Hepatocyte (in vitro differentiated cells): ENCODE results near the gene TMA7. TPM values are rescaled to one million over a fixed set of nuclear protein-coding genes. Genes with fewer than 3 reads are reported as not detected.

Experiments
- DNase-seq: peaks from one replicate; pipeline ENCODE4 v3.0.0-alpha.2; 2016; ENCODE audit warnings: low spot score
- H2AFZ ChIP-seq: fragments of 200-600 bp; sonication (generic); 2 replicates; pipeline ENCODE4 v1.6.0; 2016; ENCODE audit warnings: antibody characterized with exemption, mild to moderate bottlenecking
- H3K27ac ChIP-seq: fragments of 200-600 bp; sonication (generic); 2 replicates; pipeline ENCODE4 v1.5.1; 2016; ENCODE audit warnings: mild to moderate bottlenecking
- H3K27me3 ChIP-seq: fragments of 200-600 bp; sonication (generic); 2 replicates; pipeline ENCODE4 v1.6.1; 2016
- H3K36me3 ChIP-seq: fragments of 200-600 bp; sonication (generic); replicated peaks from 2 replicates; pipeline ENCODE4 v1.5.1; 2016; ENCODE audit warnings: low read depth; ENCODE audit not compliant: insufficient read depth
- H3K4me1 ChIP-seq: fragments of 200-600 bp; sonication (generic); 2 replicates; pipeline ENCODE4 v1.5.1; 2016; ENCODE audit warnings: mild to moderate bottlenecking, moderate library complexity; ENCODE audit not compliant: insufficient read depth
- H3K4me2 ChIP-seq: fragments of 200-600 bp; sonication (generic); 2 replicates; pipeline ENCODE4 v1.6.0; 2016
- H3K4me3 ChIP-seq: fragments of 200-600 bp; sonication (generic); 2 replicates; pipeline ENCODE4 v1.5.1; 2016; ENCODE audit warnings: mild to moderate bottlenecking
- H3K79me2 ChIP-seq: fragments of 200-600 bp; sonication (generic); 2 replicates; pipeline ENCODE4 v1.6.0; 2017; ENCODE audit warnings: mild to moderate bottlenecking
- H3K9me2 ChIP-seq: fragments of 200-600 bp; sonication (generic); replicated peaks from 2 replicates; pipeline ENCODE4 v1.6.0; 2017; ENCODE audit warnings: mild to moderate bottlenecking; ENCODE audit not compliant: insufficient read depth
- H3K9me3 ChIP-seq: fragments of 200-600 bp; sonication (generic); 2 replicates; pipeline ENCODE4 v1.5.1; 2016; ENCODE audit warnings: low read depth, mild to moderate bottlenecking
- H4K20me1 ChIP-seq: fragments of 200-600 bp; sonication (generic); 2 replicates; pipeline ENCODE4 v1.6.0; 2016; ENCODE audit warnings: mild to moderate bottlenecking; ENCODE audit not compliant: insufficient read depth, poor library complexity, severe bottlenecking
- CTCF ChIP-seq: fragments of 200-600 bp; sonication (generic); IDR thresholded peaks from 2 replicates; pipeline ENCODE4 v1.5.1; 2016; ENCODE audit warnings: antibody characterized with exemption, mild to moderate bottlenecking; ENCODE audit not compliant: poor library complexity
- EZH2 ChIP-seq: fragments of 200-600 bp; sonication (generic); IDR thresholded peaks from 2 replicates; pipeline ENCODE4 v1.6.1; 2016; ENCODE audit warnings: antibody characterized with exemption, mild to moderate bottlenecking, borderline replicate concordance
- EZH2phosphoT487 ChIP-seq: fragments of 200-600 bp; sonication (generic); IDR thresholded peaks from one replicate; pipeline ENCODE4 v1.6.1; 2018; ENCODE audit warnings: antibody characterized with exemption, mild to moderate bottlenecking, low read depth, moderate library complexity; ENCODE audit not compliant: unreplicated experiment, severe bottlenecking
- WGBS: methylation state at CpG from one replicate; pipeline ENCODE4 v1.1.6; 2016; ENCODE audit warnings: low lambda C conversion rate; ENCODE audit errors: missing lambda C conversion rate; 5-methylcytosine and 5-hydroxymethylcytosine counted together
- polyA plus RNA-seq: library from polyadenylated mRNA; unstranded; fragments of >200 nt; fragmentation: Nextera tagmentation; extraction: Ambion mirVana; gene quantifications from 2 replicates; pipeline ENCODE4 v1.2.1, GENCODE V29; 2016
- total RNA-seq: library from RNA; depleted of rRNA; stranded (reverse); fragments of >200 nt; gene quantifications from 2 replicates; pipeline ENCODE4 v1.2.3, GENCODE V29; 2014

Gene TMA7
- total and polyA plus RNA-seq, 2 experiments from 2014 or later = 381 to 503 TPM

- Histone ChIP-seq H3K4me1 (peaks cover 33% of the 10 kb centered on the region), H4K20me1 (peaks cover 10% of the 10 kb centered on the region), H3K27me3 (no peaks in the 10 kb centered on the region), H3K9me2 (no peaks in the 10 kb centered on the region), H3K27ac (no peak overlapping the region), H3K79me2 (peaks cover 46% of the 10 kb centered on the region), H3K4me2 (no peak overlapping the region), H3K36me3 (no peaks in the 10 kb centered on the region), H2AFZ (no peak overlapping the region), H3K9me3 (no peaks in the 10 kb centered on the region), H3K4me3 (no peak overlapping the region)
- WGBS = 91% methylated on average over 4 of the region's 4 CpGs
- TF ChIP-seq CTCF (no peak), EZH2phosphoT487 (no peak), EZH2 (no peak)
- DNase-seq = no peak
Measured at GRCh38 chr3:48437812-48438211, 2.2 kb upstream of the TMA7 start.

DNA sequence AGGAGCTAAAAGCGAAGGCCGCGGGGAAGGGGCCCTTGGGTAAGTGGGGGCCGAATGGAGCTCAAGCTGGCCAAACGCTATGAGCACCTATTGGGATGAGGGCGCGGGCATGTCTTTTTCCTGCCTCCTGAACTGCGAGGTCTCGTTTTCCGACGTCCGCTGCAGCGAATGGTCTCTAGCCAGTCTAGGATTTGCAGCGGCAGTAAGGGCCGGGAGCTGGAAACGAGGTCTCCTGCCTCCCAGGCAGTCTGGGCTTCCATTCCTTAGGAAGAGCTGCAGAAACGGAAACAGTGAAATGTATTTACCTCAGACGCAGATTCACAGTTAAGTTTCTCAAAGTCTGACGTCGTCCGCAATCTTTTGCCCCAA lies 517 bp downstream of the TMA7 start:
- H3K36me3 ChIP-seq = no peaks in the 10 kb centered on the region
- peak overlapping the region; percentile 94 for H3K27ac ChIP-seq
- H3K4me3 ChIP-seq = peak overlapping the region; percentile 59
- under 1% methylated on average over 21 of the region's 21 CpGs for WGBS
- peaks cover 12% of the 10 kb centered on the region for H3K4me1 ChIP-seq
- H3K4me2 ChIP-seq = peak overlapping the region; percentile 85
- no peaks in the 10 kb centered on the region for H3K9me3 ChIP-seq
- H2AFZ ChIP-seq = peak overlapping the region; percentile 34
- no peaks in the 10 kb centered on the region for H3K9me2 ChIP-seq
- H3K27me3 ChIP-seq = no peaks in the 10 kb centered on the region
- peaks cover 44% of the 10 kb centered on the region for H3K79me2 ChIP-seq
- no peak for TF ChIP-seq EZH2phosphoT487
- no peak for TF ChIP-seq EZH2
- TF ChIP-seq CTCF = no peak
- peak; percentile 32 for DNase-seq
- H4K20me1 ChIP-seq = peaks cover 10% of the 10 kb centered on the region

DNA sequence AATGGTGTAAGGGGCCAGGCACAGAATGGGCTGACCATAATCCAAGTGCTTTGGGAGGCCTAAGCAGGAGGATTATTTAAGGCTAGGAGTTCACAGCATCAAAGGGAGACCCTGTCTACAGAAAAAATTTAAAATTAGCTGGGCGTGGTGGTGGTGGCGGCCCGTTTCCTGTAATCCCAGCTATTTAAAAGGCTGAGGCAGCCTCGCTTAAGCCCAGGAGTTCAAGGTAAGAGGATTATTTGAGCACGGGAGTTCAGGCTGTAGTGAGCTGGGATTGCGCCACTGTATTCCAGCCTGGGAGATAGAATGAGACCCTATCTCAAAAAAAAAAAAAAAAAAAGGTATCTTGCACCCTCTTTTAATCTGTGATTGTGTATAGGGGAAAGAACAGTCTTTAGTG lies 1.9 kb downstream of the TMA7 start:
- peaks cover 16% of the 10 kb centered on the region for H3K4me1 ChIP-seq
- H2AFZ ChIP-seq = no peak overlapping the region
- H3K9me3 ChIP-seq = no peaks in the 10 kb centered on the region
- 72% methylated on average over 6 of the region's 6 CpGs for WGBS
- H3K27ac ChIP-seq = peak overlapping the region; percentile 94
- no peaks in the 10 kb centered on the region for H3K27me3 ChIP-seq
- no peaks in the 10 kb centered on the region for H3K9me2 ChIP-seq
- TF ChIP-seq EZH2phosphoT487 (no peak), CTCF (no peak), EZH2 (no peak)
- peaks cover 44% of the 10 kb centered on the region for H3K79me2 ChIP-seq
- H3K36me3 ChIP-seq = no peaks in the 10 kb centered on the region
- peaks cover 10% of the 10 kb centered on the region for H4K20me1 ChIP-seq
- peak overlapping the region; percentile 85 for H3K4me2 ChIP-seq
- DNase-seq = no peak
- no peak overlapping the region for H3K4me3 ChIP-seq

DNA sequence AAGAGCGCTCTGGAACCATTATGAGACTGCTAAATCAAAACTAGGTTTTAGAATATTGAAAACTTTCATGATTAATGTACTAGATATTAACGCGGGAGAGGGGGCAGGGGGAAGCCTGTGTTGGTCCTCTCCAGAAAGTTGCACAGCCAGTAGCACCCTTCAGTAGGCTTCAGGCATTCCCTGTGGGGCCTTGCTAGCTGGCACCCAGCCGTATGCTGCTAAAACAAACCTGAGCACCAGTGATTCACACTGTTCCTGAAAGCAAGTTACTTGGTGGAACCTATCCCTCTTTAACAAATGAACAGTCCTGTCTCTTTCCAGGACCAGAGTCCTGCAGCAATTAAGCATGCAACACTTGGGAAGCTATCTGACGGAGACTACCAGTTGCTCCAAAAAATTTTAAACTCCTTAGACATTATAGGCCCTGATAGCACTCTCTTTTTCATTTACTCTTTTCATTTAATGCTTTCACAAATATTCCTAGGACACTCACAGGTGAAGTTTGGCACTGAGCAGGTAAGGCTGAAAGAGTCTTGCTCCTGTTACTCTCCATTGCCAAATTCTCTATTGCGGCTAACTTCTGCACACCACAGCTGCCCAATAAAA lies 5.3 kb downstream of the TMA7 start:
- Histone ChIP-seq H3K79me2 (peaks cover 48% of the 10 kb centered on the region), H3K4me3 (no peak overlapping the region)

More for the DNA sequence above, 5.3 kb downstream of the TMA7 start:
- Histone ChIP-seq H3K4me2 (peak overlapping the region; percentile 91), H2AFZ (no peak overlapping the region), H3K36me3 (no peaks in the 10 kb centered on the region), H4K20me1 (peaks cover 10% of the 10 kb centered on the region), H3K27ac (no peak overlapping the region), H3K9me2 (no peaks in the 10 kb centered on the region), H3K4me1 (peaks cover 25% of the 10 kb centered on the region), H3K9me3 (no peaks in the 10 kb centered on the region), H3K27me3 (no peaks in the 10 kb centered on the region)
- no peak for DNase-seq
- WGBS = 85% methylated on average over 6 of the region's 6 CpGs
- TF ChIP-seq EZH2phosphoT487 = no peak
- no peak for TF ChIP-seq EZH2
- TF ChIP-seq CTCF = no peak
